HG03558 (cell line): ENCODE data around the gene WDR3.

Experiments
- ATAC-seq: cut with Tn5 transposase; IDR thresholded peaks from one replicate; pipeline ENCODE4 v1.9.1; 2021; ENCODE audit warnings: moderate number of reproducible peaks; ENCODE audit not compliant: unreplicated experiment; ENCODE audit errors: extremely low read depth

Gene WDR3

DNA sequence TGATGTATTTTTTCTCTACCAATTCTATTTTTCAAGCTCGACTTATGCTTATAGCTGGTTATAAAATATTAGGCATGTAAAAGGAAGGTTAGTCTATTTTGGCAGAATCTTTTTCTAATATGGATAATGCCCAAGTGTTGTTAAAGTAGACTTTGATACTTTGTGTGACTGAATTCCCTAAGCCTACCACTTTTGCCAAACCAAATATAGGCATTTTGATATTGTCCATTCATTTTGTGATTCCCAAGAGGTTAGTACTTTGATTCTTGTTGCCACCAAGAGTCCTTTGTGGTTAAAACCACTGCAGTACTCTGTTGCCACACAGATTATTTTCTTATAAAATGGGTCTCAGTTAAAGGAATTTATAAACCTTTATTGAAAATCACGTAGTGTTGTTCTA is 4.2 kb downstream of the WDR3 start:
- ATAC-seq: no peak

DNA sequence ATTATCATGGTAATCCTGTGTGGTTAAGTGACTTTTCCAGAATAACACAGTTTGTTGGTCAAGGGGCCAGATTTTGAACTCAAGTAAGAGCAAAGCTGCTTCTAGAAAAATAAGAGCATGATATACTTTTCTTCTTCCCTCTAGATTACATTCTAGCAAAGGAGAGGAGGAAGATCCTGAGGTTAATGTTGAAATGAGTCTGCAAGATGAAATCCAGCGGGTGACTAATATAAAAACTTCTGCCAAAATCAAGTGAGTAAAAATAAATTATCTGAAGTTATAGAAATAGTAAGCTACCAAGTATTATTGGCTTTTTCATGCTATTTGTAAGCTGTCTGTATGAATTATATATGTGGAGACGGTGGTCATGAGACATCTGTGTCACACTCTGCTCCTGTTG is 12.8 kb downstream of the WDR3 start:
- ATAC-seq: no peak

DNA sequence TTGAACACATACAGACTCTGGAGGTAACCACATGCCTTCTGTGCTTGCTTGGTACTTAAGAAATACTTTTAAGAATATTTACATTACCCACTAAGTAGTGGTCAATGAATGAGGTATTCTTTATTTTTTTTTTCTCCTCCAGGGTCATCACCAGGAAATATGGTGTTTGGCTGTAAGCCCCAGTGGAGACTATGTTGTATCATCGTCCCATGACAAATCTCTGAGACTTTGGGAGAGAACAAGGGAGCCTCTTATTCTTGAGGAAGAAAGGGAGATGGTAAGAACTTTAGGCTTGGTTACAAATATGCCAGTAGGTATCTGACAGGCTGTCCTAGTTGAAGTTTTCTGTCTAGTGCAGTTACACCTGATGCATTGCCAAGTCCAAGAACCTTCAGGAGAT is 22.8 kb downstream of the WDR3 start:
- no peak for ATAC-seq

DNA sequence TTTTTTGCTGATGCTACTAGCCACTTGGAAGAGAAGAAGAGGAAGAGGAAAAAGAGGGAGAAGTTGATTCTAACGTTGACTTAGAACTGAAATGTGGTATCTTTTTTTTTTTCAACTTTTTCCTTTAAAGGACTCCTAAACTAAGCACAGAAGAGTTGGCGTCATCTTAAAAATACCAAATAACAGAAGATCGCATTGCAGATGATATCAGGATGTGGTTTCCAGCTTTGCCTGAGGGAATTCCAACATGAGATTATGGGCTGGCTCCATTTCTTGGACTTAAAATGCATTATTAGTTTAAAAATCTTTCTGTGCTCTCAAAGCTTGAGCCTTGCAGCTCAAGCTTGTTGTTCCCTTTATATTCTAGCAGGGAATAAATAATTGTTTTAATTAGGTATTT is 29.8 kb downstream of the WDR3 start:
- no peak for ATAC-seq

DNA sequence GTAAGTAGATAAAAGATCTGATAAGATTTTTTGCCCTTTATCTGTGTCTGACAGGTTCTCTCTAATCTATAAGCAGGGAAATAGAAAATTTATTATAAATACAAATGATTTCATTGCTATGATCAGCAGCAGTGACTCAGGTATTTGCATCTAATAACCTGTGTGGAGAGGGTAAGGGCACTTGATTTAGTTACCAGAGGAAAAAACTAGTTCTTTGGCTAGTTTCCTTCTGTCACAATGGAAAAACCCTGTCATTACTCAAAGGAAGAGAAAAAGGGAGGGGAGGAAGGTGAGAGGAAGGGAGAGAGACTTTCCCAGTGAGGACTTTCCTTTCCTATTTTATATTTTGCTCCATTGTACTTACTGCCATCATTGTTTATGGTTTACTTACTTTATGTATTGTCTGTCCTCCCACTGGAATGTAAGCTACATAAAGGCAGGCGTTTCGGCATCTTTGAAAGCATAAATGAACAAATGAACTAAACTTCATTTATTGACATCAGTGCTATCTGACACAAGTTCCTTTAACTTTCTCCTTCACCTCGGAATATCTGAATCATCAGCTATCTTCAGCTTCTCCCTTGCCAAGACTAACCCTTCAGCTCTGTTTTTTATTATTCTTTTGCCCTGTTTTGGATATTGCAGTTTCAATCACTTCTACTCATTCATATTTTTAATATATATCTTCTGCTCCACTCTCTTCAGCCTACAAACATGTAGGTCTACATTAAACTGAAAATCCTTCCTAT is 34.9 kb downstream of the WDR3 start:
- ATAC-seq: no peak

DNA sequence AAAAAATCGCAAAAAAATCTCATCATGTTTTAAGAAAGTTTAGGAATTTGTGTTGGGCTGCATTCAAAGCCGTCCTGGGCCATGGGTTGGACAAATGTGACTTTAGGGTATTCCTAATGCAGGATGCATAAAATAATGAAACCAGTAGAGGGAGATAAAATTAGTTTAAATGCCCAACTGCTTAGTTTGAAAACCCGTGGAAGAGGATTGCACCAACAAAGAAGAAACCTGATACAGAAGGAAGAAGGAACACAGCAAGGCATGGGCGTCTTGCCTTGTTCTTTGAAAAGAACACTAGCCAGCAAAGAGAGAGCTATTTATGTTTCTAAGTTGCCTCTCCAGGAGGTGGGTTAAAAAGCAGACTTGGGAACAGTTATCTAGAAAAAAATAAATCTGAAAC is 37.9 kb downstream of the WDR3 start:
- ATAC-seq: no peak

DNA sequence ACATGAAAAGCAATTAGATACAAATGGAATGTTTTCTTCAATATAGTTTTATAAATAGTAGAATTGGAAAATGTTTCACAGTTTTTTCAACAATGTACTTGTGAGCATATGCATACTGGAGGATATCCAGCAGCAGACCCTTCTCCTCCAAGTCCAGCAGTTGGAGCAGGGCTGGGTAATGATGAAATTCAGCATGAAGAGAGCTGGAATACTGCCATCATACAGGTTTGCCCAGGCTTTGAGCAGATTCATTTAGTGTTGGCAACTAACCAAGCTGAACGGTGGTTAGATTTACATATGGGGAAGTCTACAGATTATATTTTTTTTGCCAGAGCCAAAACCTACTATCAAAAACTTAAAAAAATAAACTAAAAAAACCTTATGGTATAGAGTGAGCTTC is 38.3 kb downstream of the WDR3 start:
- ATAC-seq: no peak

DNA sequence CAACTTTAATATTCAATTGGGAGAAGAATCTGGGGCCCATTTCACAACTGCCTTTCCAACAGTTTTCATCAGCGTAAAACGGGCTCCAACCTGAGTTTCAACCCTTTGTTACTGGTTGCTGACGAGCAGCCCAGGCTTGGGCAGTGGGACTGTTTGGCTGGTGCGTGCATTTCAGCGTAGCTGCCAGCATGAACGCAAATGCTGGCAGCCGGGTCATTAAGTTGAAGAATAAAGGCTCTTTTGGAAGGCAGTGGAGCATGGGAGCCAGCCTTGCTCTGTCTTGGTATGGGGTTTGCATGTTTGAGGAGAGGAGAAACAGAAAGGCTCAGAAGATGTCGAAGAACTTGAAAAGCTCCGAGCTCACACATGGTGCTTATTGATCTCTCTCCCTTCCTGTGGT is 40.7 kb downstream of the WDR3 start:
- ATAC-seq: no peak

DNA sequence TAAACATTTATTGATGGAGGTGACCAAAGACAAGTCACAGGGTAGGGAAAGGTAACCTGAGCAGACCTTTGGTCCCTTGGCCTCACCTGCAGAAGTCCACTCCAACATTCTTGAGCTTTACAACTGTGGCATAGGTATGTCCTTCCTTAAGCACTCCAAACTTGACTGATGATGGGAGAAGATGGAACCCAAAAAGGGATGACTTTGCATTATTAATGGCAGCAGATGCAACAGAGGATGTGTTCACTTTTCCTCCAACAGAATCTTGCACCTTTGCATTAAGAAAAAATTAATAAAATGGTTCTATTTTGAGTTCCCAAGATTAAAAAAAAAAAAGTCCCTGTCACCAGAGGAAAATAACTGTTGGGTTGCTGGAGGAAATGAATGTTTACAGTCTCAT is 42.2 kb downstream of the WDR3 start:
- no peak for ATAC-seq

DNA sequence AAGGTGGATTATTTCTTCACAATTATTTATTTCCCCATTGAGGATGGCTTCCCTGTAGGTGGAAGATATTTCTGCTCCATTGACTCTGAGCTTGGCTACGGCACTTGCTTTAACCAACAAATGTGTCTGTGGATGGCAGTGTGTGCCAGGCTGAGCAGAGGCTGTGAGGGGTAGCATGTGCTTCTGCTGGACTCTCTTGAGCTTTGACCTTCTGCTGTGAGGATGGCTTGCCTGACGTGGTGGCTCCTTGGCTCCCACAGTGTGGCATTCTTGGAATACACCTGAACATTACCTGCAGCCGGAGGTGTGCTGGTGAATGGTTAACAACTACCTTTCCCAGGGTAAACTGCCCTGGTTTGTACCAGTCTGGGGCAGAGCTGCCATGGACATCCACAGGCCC is 46.8 kb downstream of the WDR3 start:
- ATAC-seq: no peak

DNA sequence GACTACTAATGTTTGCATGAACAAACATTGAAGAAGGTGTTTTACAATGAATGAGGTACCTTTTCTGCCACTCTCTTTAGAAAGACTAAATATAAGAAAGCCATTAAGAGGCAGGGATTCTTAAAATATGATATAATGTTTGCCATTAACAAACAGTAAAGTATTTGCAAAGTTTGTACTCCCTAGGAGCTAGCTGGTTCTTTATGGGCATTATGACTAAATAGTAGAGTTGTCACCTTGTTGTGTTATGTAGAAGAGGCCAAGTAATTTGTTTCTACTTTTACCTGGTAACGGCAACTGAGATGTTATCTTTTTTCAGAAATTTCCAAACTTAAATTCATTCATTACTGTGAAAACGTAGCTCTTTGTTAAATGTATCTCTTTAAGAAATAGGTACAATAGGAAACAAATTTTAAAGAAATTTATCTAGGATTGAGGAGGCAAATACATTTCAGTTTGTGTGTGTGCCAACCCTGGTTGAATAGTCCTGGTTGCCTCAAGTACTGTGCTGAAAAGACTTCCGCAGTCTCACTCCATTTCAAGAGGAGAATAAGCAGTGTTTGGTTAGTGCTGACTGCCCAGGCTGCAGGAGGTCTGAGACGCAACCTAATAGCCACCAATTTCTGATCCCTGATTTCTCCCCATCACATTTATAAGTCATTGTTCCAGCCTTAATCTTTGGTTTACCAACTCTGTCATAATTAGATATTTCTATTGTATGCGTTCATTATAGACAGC is 52.1 kb downstream of the WDR3 start:
- ATAC-seq: no peak

DNA sequence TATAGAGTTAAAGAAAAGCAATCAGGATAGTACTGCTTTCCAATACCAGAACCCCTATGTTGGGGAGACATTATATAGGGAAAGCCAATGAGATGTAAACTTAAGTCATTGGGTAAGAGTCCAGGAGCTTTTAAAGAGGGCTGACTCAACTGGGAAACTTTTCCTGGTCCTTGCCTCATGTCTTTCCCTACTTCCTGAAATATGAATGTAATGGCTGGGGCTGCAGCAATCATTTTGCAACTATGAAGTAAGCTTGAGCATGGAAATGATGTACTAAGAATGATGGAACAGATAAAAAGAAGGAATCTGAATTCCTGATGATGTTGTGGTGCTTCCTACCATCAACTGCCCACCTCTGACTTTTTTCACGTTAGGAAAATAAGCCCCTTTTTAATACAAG is 55.7 kb downstream of the WDR3 start:
- ATAC-seq: no peak

DNA sequence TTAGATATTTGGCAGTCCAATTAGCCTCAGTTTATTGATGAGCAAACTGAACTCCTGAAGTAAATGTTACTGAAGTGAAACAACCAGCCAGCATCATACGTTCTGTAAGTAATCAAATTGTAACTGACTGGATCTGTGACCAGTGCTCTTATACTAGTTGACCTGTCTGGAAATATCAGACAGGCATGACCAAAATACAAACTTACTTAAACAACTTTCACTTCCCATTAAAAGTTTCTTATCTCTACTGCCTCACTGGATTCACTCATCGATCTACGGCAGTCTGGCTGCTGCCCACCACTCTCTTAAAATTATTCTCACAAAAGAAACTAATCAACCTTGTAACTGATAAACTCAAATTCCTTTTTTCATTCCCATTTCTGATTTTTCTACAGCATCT is 56.4 kb downstream of the WDR3 start:
- no peak for ATAC-seq

DNA sequence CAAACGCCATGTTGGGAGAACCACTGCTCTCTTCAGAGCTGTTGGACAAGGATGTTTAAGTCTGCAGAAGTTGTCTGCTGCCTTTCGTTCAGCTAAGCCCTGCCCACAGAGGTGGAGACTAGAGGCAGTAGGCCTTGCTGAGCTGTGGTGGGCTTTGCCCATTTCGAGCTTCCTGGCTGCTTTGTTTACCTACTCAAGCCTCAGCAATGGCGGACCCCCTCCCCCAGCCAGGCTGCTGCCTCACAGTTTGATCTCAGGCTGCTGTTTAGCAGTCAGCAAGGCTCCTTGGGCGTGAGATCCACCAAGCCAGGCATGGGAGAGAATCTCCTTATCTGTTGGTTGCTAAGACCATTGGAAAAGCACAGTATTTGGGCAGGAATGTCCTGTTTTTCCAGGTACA is 74.8 kb downstream of the WDR3 start:
- ATAC-seq: no peak

DNA sequence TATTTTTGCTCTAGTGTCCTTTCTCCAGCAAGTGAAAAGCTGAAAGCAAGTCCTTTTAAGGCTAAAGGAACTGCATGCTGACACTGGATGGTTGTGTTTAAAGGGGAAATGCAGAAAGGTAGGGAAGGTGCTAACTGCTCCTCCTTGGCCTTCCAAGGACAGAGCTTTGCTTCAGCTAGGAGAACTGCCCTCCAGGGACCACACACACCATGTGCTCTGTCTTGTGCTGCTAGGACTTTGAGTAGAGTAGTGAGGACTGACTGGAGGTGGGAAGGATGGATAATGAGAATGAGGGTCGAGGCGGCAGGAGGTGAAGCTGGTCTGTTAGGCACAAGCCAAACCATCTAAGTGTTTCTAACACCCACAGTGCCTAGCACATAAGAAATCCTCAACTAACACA is 77.9 kb downstream of the WDR3 start:
- no peak for ATAC-seq

DNA sequence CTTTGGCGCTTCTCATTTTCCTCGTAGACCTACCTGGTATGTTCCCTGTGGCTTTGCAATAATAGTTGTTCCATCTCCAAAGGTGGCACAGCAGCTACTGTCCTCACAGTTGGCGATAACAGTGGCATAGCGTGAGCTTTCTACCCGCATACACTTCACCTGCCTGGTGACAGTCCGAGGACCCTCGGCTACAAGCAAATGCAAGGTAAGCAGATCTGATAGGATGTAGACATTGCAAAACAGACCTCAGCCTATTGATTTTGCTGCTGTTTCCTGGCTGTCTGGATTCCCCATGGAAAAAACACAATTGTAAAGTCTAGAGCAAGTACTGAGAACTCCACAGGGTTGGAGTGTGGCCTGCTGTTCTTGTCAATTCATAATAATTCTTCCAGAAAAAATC is 78.5 kb downstream of the WDR3 start:
- no peak for ATAC-seq

DNA sequence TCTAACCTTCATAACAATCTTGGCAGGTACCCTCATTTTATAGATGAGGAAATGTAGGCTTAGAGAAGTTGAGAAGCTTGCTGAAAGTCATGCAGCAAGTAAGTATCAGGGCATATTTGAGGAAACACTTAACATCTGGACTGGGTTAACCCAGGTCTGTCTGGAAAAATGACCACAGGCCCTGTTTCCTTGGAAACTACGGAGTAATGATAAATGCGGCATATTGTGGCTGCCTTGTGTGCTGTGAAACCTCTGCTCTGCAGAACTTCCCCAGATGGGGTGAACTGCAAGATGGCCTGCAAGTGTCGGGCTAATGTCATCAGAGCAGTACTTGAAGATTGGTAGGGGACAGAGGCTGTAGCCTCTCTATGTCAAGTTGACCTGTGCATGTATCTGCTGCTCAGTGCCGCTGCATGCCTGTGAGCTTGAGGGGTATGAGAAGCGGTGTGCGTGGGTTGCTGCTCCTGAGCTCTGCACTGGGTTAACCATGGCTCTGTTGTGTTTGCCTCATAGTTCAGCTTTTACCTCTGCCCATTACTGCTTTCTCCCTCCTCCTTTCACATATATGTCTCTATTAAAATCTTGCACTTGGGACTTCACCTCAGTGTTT is 83.1 kb downstream of the WDR3 start:
- no peak for ATAC-seq

DNA sequence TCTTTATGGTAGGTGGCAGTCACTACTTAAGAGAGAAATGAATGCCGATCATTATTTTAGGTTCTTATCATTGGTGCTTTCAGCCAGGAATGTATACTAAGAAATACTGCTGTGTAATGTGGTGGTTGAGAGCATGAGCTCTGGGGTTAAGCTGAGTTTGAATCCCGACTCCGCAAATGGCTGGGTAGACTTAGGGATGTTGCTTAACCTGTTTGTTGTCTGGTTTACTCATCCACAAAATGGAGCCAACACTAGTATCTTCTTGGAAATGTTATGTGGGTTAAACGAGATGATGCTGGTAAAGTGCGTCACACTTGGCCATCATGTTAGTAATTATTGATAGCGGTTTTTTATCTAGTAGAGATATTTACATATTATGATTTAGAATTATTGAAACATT is 83.8 kb downstream of the WDR3 start:
- no peak for ATAC-seq

DNA sequence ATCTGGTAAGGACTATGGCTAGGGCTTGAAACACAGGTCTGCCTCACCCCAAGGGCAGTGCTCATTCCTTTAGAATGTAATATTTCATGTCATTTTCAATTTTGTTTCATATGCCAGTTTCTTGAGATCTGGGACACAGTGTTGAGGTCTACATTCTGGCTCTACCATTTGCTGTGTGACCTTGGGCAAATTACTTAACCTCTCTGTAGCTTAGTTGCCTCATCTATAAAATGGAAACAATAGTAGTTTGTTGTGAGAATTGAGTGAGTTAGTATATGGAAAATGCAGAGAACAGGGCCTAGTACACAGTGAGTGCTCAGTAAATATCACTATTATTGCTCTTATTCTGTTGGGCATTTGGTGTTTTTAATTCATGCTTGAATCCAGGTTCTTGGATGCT is 84.4 kb downstream of the WDR3 start:
- no peak for ATAC-seq
